H9 (cell line): ENCODE data around the gene TBCK. TPM values are rescaled to one million over a fixed set of nuclear protein-coding genes. Genes with fewer than 3 reads are reported as not detected.
A peak's percentile ranks its signal among the peaks of the same experiment; 100 is the strongest.

Source experiments
- DNase-seq: peaks from one replicate; pipeline ENCODE4 v3.0.0-alpha.2; 2017
- H2AFZ ChIP-seq: one replicate; pipeline ENCODE4 v1.6.1; 2013; ENCODE audit warnings: mild to moderate bottlenecking, low read length, control low read depth, moderate library complexity
- H2AK5ac ChIP-seq: 2 replicates; pipeline ENCODE4 v1.6.1; 2013; ENCODE audit warnings: low read length, control low read depth, mixed read lengths; ENCODE audit not compliant: insufficient read length
- H2BK120ac ChIP-seq: one replicate; pipeline ENCODE4 v1.6.1; 2013; ENCODE audit warnings: low read depth, mild to moderate bottlenecking, low read length, control low read depth, inconsistent platforms; ENCODE audit not compliant: poor library complexity, severe bottlenecking
- H2BK12ac ChIP-seq: 2 replicates; pipeline ENCODE4 v1.6.1; 2013; ENCODE audit warnings: low read length, control low read depth, mixed read lengths, low read depth; ENCODE audit not compliant: insufficient read length
- H2BK15ac ChIP-seq: 2 replicates; pipeline ENCODE4 v1.6.1; 2013; ENCODE audit warnings: low read depth, low read length, control low read depth
- H2BK20ac ChIP-seq: one replicate; pipeline ENCODE4 v1.6.1; 2013; ENCODE audit warnings: low read depth, mild to moderate bottlenecking, low read length, control low read depth, inconsistent platforms; ENCODE audit not compliant: poor library complexity, severe bottlenecking
- H2BK5ac ChIP-seq: 2 replicates; pipeline ENCODE4 v1.6.1; 2013; ENCODE audit warnings: low read length, control low read depth, mixed read lengths; ENCODE audit not compliant: insufficient read length
- H3K14ac ChIP-seq: 2 replicates; pipeline ENCODE4 v1.6.1; 2013; ENCODE audit warnings: low read length, control low read depth; ENCODE audit not compliant: insufficient read depth
- H3K18ac ChIP-seq: 2 replicates; pipeline ENCODE4 v1.6.1; 2013; ENCODE audit warnings: low read depth, mild to moderate bottlenecking, mixed read lengths, low read length, control low read depth; ENCODE audit not compliant: insufficient read length
- H3K23ac ChIP-seq: 2 replicates; pipeline ENCODE4 v1.6.1; 2013; ENCODE audit warnings: low read length, control low read depth, mixed read lengths, low read depth; ENCODE audit not compliant: insufficient read length
- H3K23me2 ChIP-seq: 2 replicates; pipeline ENCODE4 v1.6.1; 2013; ENCODE audit warnings: low read depth, mild to moderate bottlenecking, mixed read lengths, low read length, control low read depth; ENCODE audit not compliant: insufficient read length, poor library complexity, severe bottlenecking
- H3K27ac ChIP-seq: 2 replicates; pipeline ENCODE4 v1.5.1; 2013; ENCODE audit warnings: low read length, control low read depth, mixed read lengths, low read depth; ENCODE audit not compliant: insufficient read length
- H3K27me3 ChIP-seq: 2 replicates; pipeline ENCODE4 v1.6.1; 2013; ENCODE audit warnings: low read length, control low read depth, inconsistent platforms; ENCODE audit not compliant: insufficient read depth
- H3K4ac ChIP-seq: 2 replicates; pipeline ENCODE4 v1.6.1; 2013; ENCODE audit warnings: low read depth, mild to moderate bottlenecking, control low read depth, inconsistent platforms, low read length, moderate library complexity
- H3K4me1 ChIP-seq: 2 replicates; pipeline ENCODE4 v1.6.1; 2013; ENCODE audit warnings: low read length, control low read depth, inconsistent platforms; ENCODE audit not compliant: insufficient read depth
- H3K4me2 ChIP-seq: 2 replicates; pipeline ENCODE4 v1.6.1; 2013; ENCODE audit warnings: low read length, control low read depth, mixed read lengths; ENCODE audit not compliant: insufficient read length, insufficient read depth
- H3K56ac ChIP-seq: 2 replicates; pipeline ENCODE4 v1.6.1; 2013; ENCODE audit warnings: low read depth, mild to moderate bottlenecking, mixed read lengths, low read length, control low read depth; ENCODE audit not compliant: insufficient read length
- H3K79me1 ChIP-seq: 2 replicates; pipeline ENCODE4 v1.6.1; 2013; ENCODE audit warnings: low read depth, mild to moderate bottlenecking, moderate library complexity, low read length, control low read depth, inconsistent platforms; ENCODE audit not compliant: insufficient read depth, poor library complexity, severe bottlenecking
- H3K79me2 ChIP-seq: 2 replicates; pipeline ENCODE4 v1.6.1; 2013; ENCODE audit warnings: low read length, control low read depth, inconsistent platforms; ENCODE audit not compliant: insufficient read depth
- H3K9ac ChIP-seq: 2 replicates; pipeline ENCODE4 v1.6.1; 2013; ENCODE audit warnings: low read length, control low read depth, mixed read lengths; ENCODE audit not compliant: insufficient read length; ENCODE audit errors: extremely low read depth
- H3K9me3 ChIP-seq: one replicate; pipeline ENCODE4 v1.6.1; 2013; ENCODE audit warnings: low read depth, low read length, inconsistent platforms; ENCODE audit not compliant: control insufficient read depth
- H3T11ph ChIP-seq: one replicate; pipeline ENCODE4 v1.6.1; 2013; ENCODE audit warnings: mild to moderate bottlenecking, low read length, control low read depth, inconsistent platforms
- H4K20me1 ChIP-seq: one replicate; pipeline ENCODE4 v1.6.1; 2013; ENCODE audit not compliant: control insufficient read depth, insufficient read length, insufficient read depth
- H4K5ac ChIP-seq: 2 replicates; pipeline ENCODE4 v1.6.1; 2013; ENCODE audit warnings: low read depth, mild to moderate bottlenecking, mixed read lengths, low read length, control low read depth; ENCODE audit not compliant: insufficient read length
- H4K8ac ChIP-seq: replicated peaks from 2 replicates; pipeline ENCODE4 v1.6.1; 2013; ENCODE audit warnings: low read length, control low read depth, mixed read lengths, low read depth; ENCODE audit not compliant: insufficient read length
- H4K91ac ChIP-seq: 2 replicates; pipeline ENCODE4 v1.6.1; 2013; ENCODE audit warnings: low read depth, mild to moderate bottlenecking, moderate library complexity, mixed read lengths, low read length, control low read depth; ENCODE audit not compliant: insufficient read length
- H3K27ac Mint-ChIP-seq, 3 experiments: 2 replicates in 2 of 3; 3 replicates in 1 of 3; pipeline ENCODE4 v1.8.0; 2020 to 2021; ENCODE audit warnings: mixed read lengths in 3 of 3, mild to moderate bottlenecking in 1 of 3, moderate library complexity in 1 of 3
- H3K27me3 Mint-ChIP-seq: 2 replicates; pipeline ENCODE4 v1.8.0; 2021; ENCODE audit warnings: low read depth, mild to moderate bottlenecking, moderate library complexity, mixed read lengths
- H3K36me3 Mint-ChIP-seq, 3 experiments: 2 replicates in 2 of 3; 3 replicates in 1 of 3; pipeline ENCODE4 v1.8.0; 2020 to 2021; ENCODE audit warnings: low read depth in 3 of 3, mixed read lengths in 3 of 3; ENCODE audit not compliant: insufficient read depth in 1 of 3
- H3K4me1 Mint-ChIP-seq, 2 experiments: 2 replicates each; pipeline ENCODE4 v1.8.0; 2020; ENCODE audit warnings: mixed read lengths in 2 of 2
- H3K4me3 Mint-ChIP-seq, 2 experiments: 2 replicates in 1 of 2; 3 replicates in 1 of 2; pipeline ENCODE4 v1.8.0; 2020 to 2021; ENCODE audit warnings: mild to moderate bottlenecking in 2 of 2, mixed read lengths in 2 of 2, moderate library complexity in 1 of 2
- H3K9me3 Mint-ChIP-seq, 2 experiments: 2 replicates in 1 of 2; 3 replicates in 1 of 2; pipeline ENCODE4 v1.8.0; 2020; ENCODE audit warnings: mild to moderate bottlenecking in 2 of 2, mixed read lengths in 2 of 2, moderate library complexity in 1 of 2
- WGBS: extraction: QIAGEN DNeasy Blood & Tissue Kit; methylation state at CpG from one replicate; pipeline ENCODE4 v1.1.7; 2013; ENCODE audit warnings: missing lambda C conversion rate, low lambda C conversion rate, mixed read lengths; ENCODE audit not compliant: insufficient read length; ENCODE audit errors: extremely low coverage; 5-methylcytosine and 5-hydroxymethylcytosine counted together
- total RNA-seq: library from RNA; stranded (reverse); gene quantifications from 2 replicates; pipeline ENCODE4 v1.2.1, GENCODE V29; 2021
- TF ChIP-seq, protein P1 (sequence below): fragments of 200-600 bp; sonication (generic); conservative IDR thresholded peaks from 3 replicates; pipeline ENCODE4 v1.8.0; 2021; ENCODE audit warnings: antibody characterized with exemption, mild to moderate bottlenecking

Gene TBCK
- total RNA-seq, 1 experiment from 2014 or later, result 22.1 TPM

DNA sequence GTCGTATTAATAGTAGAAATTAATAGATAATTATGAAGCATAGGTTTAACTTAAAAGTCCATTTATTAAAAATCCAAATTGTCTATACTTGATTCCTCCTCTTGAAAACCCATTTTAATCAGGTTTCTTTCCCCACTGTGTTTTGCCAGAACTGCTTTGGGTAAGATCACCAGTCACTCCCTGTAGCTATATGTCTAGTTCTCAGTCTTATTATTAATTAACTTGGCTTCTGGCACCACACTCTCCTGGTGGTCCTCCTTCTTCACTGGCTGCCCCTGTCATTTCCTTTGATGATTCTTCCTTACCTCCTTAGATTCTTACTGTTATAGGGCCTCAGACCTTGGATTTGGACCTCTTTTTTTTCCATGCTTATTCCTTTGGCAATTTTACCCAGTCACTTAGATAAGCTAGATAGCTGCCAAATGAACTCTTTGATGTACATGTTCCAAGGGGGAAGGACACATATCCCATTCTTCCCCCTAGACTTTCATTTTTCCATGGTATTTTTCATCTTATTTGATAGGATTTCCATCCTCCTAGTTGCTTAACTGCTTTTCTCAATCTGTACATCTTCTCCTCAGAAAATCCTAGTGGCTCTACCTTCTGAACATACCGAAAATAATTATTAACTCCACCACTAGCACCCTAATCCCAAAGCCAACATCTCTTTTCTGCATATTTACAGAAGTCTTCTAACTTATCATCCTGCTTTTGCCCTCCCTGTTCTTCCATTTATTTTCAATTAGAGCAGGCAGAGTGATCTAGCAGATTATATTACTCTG, 28.0 kb upstream of the TBCK start:
- Histone ChIP-seq H3K27ac (no peak overlapping the region), H3K79me1 (no peaks in the 10 kb centered on the region), H3K4ac (no peak overlapping the region), H2BK120ac (no peak overlapping the region), H3T11ph (no peak overlapping the region), H3K23ac (no peak overlapping the region), H3K9ac (no peak overlapping the region), H3K27me3 (no peaks in the 10 kb centered on the region), H4K20me1 (no peaks in the 10 kb centered on the region), H4K5ac (no peak overlapping the region), H3K56ac (no peak overlapping the region), H4K8ac (no peak overlapping the region), H2BK20ac (no peak overlapping the region), H2BK5ac (no peak overlapping the region), H3K9me3 (no peaks in the 10 kb centered on the region), H3K79me2 (no peaks in the 10 kb centered on the region), H3K4me1 (no peaks in the 10 kb centered on the region), H2BK12ac (no peak overlapping the region), H3K23me2 (no peaks in the 10 kb centered on the region), H2BK15ac (no peak overlapping the region), H4K91ac (no peak overlapping the region), H2AFZ (no peak overlapping the region), H3K14ac (no peak overlapping the region), H3K18ac (no peak overlapping the region), H3K4me2 (no peak overlapping the region), H2AK5ac (no peak overlapping the region)
- Mint-ChIP-seq H3K27ac (peak overlapping the region in 1 of 3 experiments; percentile 2; a peak in 2 of 7 replicates), H3K4me1 (peaks cover 5 to 6% of the 10 kb centered on the region in 2 experiments), H3K27me3 (no peaks in the 10 kb centered on the region), H3K4me3 (no peak overlapping the region), H3K9me3 (no peaks in the 10 kb centered on the region), H3K36me3 (peaks cover 9 to 15% (median 12%) of the 10 kb centered on the region in 3 experiments; a peak in 6 of 7 replicates)
- DNase-seq, result no peak
- TF ChIP-seq, protein P1, sequence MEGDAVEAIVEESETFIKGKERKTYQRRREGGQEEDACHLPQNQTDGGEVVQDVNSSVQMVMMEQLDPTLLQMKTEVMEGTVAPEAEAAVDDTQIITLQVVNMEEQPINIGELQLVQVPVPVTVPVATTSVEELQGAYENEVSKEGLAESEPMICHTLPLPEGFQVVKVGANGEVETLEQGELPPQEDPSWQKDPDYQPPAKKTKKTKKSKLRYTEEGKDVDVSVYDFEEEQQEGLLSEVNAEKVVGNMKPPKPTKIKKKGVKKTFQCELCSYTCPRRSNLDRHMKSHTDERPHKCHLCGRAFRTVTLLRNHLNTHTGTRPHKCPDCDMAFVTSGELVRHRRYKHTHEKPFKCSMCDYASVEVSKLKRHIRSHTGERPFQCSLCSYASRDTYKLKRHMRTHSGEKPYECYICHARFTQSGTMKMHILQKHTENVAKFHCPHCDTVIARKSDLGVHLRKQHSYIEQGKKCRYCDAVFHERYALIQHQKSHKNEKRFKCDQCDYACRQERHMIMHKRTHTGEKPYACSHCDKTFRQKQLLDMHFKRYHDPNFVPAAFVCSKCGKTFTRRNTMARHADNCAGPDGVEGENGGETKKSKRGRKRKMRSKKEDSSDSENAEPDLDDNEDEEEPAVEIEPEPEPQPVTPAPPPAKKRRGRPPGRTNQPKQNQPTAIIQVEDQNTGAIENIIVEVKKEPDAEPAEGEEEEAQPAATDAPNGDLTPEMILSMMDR, result no peak
- no CpG with 5 or more reads among the region's 2 CpGs for WGBS
